Esophagus squamous epithelium (tissue), 5 donors: ENCODE results near the gene ALDH3A2. TPM values are rescaled to one million over a fixed set of nuclear protein-coding genes. Genes with fewer than 3 reads are reported as not detected.
A peak's percentile ranks its signal among the peaks of the same experiment; 100 is the strongest.
"Not testable (repeated sequence)": the region's sequence is repeated elsewhere in the genome, so short reads cannot be mapped to it uniquely, and the experiment has no call there.

ENCODE experiments used
- DNase-seq: peaks from one replicate; lab custom pipeline; 2025; lab: John Stamatoyannopoulos, UW
- H3K27ac ChIP-seq, 4 donors: fragments of 200-600 bp; sonication (generic); one replicate each; pipeline ENCODE4 v1.5.1; 2016 to 2019; ENCODE audit warnings: mild to moderate bottlenecking in 1 of 4
- H3K27me3 ChIP-seq, 4 donors: fragments of 200-600 bp; sonication (generic); 1 replicate in 3 of 4; 2 replicates in 1 of 4; pipeline versions ENCODE4 v1.5.1 to v1.6.0; 2017 to 2021; ENCODE audit warnings: antibody characterized with exemption in 1 of 4
- H3K36me3 ChIP-seq, 3 donors: fragments of 200-600 bp; sonication (generic); one replicate each; pipeline ENCODE4 v1.5.1; 2016 to 2019
- H3K4me1 ChIP-seq, 3 donors: fragments of 200-600 bp; sonication (generic); one replicate each; pipeline ENCODE4 v1.5.1; 2017 to 2019
- H3K4me3 ChIP-seq, 4 donors: fragments of 200-600 bp; sonication (generic); 1 replicate in 3 of 4; 2 replicates in 1 of 4; pipeline ENCODE4 v1.5.1; 2016 to 2019; ENCODE audit warnings: mild to moderate bottlenecking in 2 of 4, moderate library complexity in 1 of 4
- H3K9me3 ChIP-seq, 3 donors: fragments of 200-600 bp; sonication (generic); one replicate each; pipeline ENCODE4 v1.5.1; 2016 to 2019
- POLR2A ChIP-seq, 4 donors: fragments of 450-650 bp; IDR thresholded peaks; one replicate each; pipeline ENCODE4 v1.6.1; 2017; ENCODE audit warnings: antibody characterized with exemption in 4 of 4, mild to moderate bottlenecking in 4 of 4, moderate library complexity in 3 of 4
- WGBS, 2 donors: methylation state at CpG; one replicate each; pipeline ENCODE4 v1.1.5; 2018; 5-methylcytosine and 5-hydroxymethylcytosine counted together
- intact Hi-C: fragments of 100-400 bp; cut with DNase I; formaldehyde crosslinking; loops from one replicate; pipeline ENCODE4 v1.15.0; 2022
- total RNA-seq, 4 donors: library from RNA; depleted of rRNA; stranded (reverse); fragments of >200 nt; gene quantifications; one replicate each; pipeline ENCODE4 v1.1.0, GENCODE V29; 2016
- TF ChIP-seq, protein P1 (sequence below), 6 experiments: fragments of 450-650 bp in 4 of 6; fragments of 200-600 bp in 2 of 6; sonication (generic) in 2 of 6; IDR thresholded peaks; one replicate each; pipeline ENCODE4 v1.5.1; 2016 to 2019; ENCODE audit warnings: antibody characterized with exemption in 6 of 6, mild to moderate bottlenecking in 4 of 6, moderate library complexity in 4 of 6
- donor health status: DM: yes; HTN: yes; CAD: no.

The ALDH3A2 gene
- total RNA-seq, 4 donors from 2014 or later: 169 to 351 (median 305) TPM

DNA sequence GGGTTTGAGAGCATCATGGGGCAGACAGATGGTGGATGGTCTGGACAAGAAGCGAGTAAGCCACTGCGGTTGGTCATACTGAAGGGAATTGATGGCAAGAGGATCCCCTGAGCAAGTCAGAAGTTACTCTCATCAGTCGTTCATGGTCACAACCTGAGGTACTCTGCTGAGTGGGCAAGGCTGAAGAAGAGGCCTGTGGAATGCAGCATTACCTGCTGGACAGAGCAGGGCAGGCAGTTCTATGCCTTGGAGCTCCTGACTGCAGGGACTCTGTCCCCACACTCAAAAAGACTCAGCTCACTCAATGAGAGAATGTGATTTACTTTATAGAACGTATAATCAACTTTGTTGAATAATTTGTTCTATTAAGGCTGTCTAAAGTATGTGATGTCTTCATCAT is 28.3 kb downstream of the ALDH3A2 start:
- intact Hi-C loops: no loop called here
- Histone ChIP-seq H3K36me3 (peaks cover 3 to 92% (median 12%) of the 10 kb centered on the region in 3 donors), H3K9me3 (no peaks in the 10 kb centered on the region), H3K4me3 (no peak overlapping the region), H3K27me3 (no peaks in the 10 kb centered on the region), H3K27ac (no peak overlapping the region), H3K4me1 (peaks cover 0 to 26% (median 12%) of the 10 kb centered on the region in 3 donors)
- DNase-seq: no peak
- 78 to 86% methylated on average over 4 of the region's 4 CpGs for WGBS, 2 donors
- TF ChIP-seq, protein P1, sequence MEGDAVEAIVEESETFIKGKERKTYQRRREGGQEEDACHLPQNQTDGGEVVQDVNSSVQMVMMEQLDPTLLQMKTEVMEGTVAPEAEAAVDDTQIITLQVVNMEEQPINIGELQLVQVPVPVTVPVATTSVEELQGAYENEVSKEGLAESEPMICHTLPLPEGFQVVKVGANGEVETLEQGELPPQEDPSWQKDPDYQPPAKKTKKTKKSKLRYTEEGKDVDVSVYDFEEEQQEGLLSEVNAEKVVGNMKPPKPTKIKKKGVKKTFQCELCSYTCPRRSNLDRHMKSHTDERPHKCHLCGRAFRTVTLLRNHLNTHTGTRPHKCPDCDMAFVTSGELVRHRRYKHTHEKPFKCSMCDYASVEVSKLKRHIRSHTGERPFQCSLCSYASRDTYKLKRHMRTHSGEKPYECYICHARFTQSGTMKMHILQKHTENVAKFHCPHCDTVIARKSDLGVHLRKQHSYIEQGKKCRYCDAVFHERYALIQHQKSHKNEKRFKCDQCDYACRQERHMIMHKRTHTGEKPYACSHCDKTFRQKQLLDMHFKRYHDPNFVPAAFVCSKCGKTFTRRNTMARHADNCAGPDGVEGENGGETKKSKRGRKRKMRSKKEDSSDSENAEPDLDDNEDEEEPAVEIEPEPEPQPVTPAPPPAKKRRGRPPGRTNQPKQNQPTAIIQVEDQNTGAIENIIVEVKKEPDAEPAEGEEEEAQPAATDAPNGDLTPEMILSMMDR (IDR thresholded peaks at IDR 0.05): no peak
- TF ChIP-seq POLR2A (IDR thresholded peaks at IDR 0.05): no peak

DNA sequence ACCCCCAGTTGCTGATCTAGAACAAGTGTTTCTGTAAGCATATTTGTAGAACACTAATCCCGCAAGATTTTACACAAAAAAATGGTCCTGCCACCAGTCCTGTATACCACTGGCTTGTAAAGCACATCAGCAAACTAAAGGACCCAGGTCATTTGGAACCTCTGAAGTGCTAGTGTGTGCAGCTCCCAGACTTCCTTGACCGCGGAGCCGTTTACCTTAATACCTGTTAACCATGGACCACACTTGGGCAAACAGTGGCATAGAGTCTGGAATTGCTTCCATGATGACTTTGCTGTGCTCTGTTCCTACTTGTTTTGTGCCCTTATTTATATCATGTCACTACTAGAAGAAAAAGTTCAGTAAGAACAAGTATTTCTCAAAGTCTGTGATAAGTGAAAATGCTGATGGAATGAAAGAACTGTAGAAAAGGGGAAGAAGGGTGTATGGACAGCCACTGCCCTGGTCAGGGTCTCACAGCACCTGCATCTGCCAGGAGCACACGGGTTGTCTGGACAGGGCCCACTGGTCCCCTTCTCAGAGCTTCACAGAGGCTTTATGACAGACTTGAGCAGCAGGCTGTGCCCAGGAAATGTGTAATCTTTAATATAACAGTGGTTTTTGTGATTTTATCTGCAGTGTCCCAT is 29.3 kb downstream of the ALDH3A2 start:
- DNase-seq: no peak
- H3K27me3 ChIP-seq: no peaks in the 10 kb centered on the region

GRCh38 chr17:19678581-19679453 is 30.3 kb downstream of the ALDH3A2 start:
- no peaks in the 10 kb centered on the region for H3K9me3 ChIP-seq
- 70 to 93% methylated on average over 9 to 10 of the region's 18 CpGs for WGBS, 2 donors
- H3K4me3 ChIP-seq: no peak overlapping the region
- no peak overlapping the region for H3K27ac ChIP-seq
- H3K36me3 ChIP-seq: peaks cover 3 to 73% (median 12%) of the 10 kb centered on the region in 3 donors
- DNase-seq: no peak
- intact Hi-C loops: no loop called here
- TF ChIP-seq, protein P1 (IDR thresholded peaks at IDR 0.05): no peak
- no peak for TF ChIP-seq POLR2A (IDR thresholded peaks at IDR 0.05)
- peaks cover 0 to 7% (median 0%) of the 10 kb centered on the region in 3 donors for H3K4me1 ChIP-seq
- H3K27me3 ChIP-seq: no peaks in the 10 kb centered on the region

More for the DNA sequence above, 29.3 kb downstream of the ALDH3A2 start:
- H3K36me3 ChIP-seq: peaks cover 3 to 82% (median 12%) of the 10 kb centered on the region in 3 donors
- peaks cover 0 to 16% (median 5%) of the 10 kb centered on the region in 3 donors for H3K4me1 ChIP-seq
- intact Hi-C loops: no loop called here
- H3K4me3 ChIP-seq: no peak overlapping the region
- TF ChIP-seq POLR2A (IDR thresholded peaks at IDR 0.05): no peak
- TF ChIP-seq, protein P1 (IDR thresholded peaks at IDR 0.05): no peak
- H3K27ac ChIP-seq: no peak overlapping the region
- 82 to 91% methylated on average over 4 to 5 of the region's 5 CpGs for WGBS, 2 donors
- H3K9me3 ChIP-seq: no peaks in the 10 kb centered on the region

DNA sequence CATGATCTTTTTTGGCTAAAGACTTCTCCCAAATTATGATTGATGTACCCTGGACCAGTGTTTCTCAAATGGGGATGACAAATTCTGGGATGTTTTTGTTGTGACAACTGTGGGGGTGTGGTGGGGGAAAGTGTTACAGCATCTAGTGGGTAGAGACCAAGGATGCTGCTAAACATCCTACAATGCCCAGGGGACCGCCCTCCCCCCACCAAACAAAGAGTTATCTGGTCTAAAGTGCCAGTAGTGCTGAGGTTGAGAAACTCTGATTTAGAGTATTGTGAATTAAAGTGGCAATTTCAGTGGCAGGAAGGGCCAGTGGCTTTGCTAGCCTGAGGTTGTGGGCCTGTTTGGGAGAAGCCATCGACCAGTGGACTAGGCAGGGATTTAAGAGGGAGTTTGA is 34.6 kb downstream of the ALDH3A2 start:
- 69 to 92% methylated on average over 2 of the region's 2 CpGs for WGBS, 2 donors
- DNase-seq: no peak
- H3K9me3 ChIP-seq: no peaks in the 10 kb centered on the region

GRCh38 chr17:19684909-19685580 is 36.5 kb downstream of the ALDH3A2 start:
- H3K4me1 ChIP-seq, DNase-seq, H3K4me3 ChIP-seq, H3K27ac ChIP-seq, H3K27me3 ChIP-seq, H3K9me3 ChIP-seq, intact Hi-C loops: not testable (repeated sequence)
- H3K36me3 ChIP-seq: peaks cover 0 to 14% (median 0%) of the 10 kb centered on the region in 3 donors
- WGBS, 2 donors: 79 to 85% methylated on average over 5 to 6 of the region's 32 CpGs

More for the DNA sequence above, 34.6 kb downstream of the ALDH3A2 start:
- peak overlapping the region in 1 of 4 donors; percentile 2 for H3K27ac ChIP-seq
- H3K4me3 ChIP-seq: no peak overlapping the region
- H3K4me1 ChIP-seq: no peaks in the 10 kb centered on the region
- no peaks in the 10 kb centered on the region for H3K27me3 ChIP-seq
- intact Hi-C loops: no loop called here
- TF ChIP-seq, protein P1 (IDR thresholded peaks at IDR 0.05): no peak
- no peak for TF ChIP-seq POLR2A (IDR thresholded peaks at IDR 0.05)
- peaks cover 0 to 32% (median 0%) of the 10 kb centered on the region in 3 donors for H3K36me3 ChIP-seq
